ENCODE data around the gene CNTLN.
"Not testable (repeated sequence)": the region's sequence is repeated elsewhere in the genome, so short reads cannot be mapped to it uniquely, and the experiment has no call there.

CNTLN gene

DNA sequence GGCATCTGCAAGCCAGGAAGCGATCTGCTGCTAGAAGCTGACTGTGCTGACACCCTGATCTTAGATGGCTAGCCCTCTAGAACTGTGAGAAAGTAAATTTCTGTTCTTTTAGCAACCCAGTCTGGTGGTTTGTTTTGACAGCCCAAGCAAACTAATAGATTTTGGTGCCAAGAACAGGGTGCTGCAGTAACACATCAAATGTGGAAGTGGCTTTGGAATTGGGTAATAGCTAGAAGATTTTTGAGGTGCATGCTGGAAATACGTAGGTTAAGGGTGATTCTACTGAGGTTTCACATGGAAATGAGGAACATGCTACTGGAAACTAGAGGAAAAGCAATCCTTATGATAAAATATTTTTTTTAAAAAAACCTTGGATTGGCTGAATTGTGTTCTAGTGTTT, 290.5 kb downstream of the CNTLN start:
- DNase-seq (ENCODE audit: low spot score in 2 of 2), result no peak

DNA sequence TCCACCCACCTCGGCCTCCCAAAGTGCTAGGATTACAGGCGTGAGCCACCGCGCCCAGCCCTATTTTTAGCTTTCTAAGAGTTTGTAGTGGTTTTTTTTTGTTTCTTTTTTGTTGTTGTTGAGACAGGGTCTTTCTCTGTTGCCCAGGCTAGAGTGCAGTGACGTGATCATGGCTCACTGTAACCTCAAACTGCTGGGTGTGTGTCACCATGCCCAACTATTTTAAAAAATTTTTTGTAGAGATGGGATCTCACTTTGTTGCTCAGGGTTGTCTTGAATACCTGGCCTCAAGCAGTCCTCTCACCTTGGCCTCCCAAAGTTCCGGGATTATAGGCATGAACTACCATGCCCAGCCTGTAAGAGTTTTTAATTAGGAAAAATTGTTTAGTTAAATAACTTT, 298.7 kb downstream of the CNTLN start:
- in situ Hi-C loops (cut with MboI; ENCODE audit: low sequenced_read_pairs), result no loop called here

More for the DNA sequence above, 290.5 kb downstream of the CNTLN start:
- in situ Hi-C loops (cut with MboI; ENCODE audit: low sequenced_read_pairs), result no loop called here
- no peaks in the 10 kb centered on the region for H3K9me3 ChIP-seq
- H3K4me3 ChIP-seq, result no peak overlapping the region
- H3K27me3 ChIP-seq (ENCODE audit: low read depth), result no peaks in the 10 kb centered on the region
- H3K4me1 ChIP-seq, result peaks cover 11% of the 10 kb centered on the region
- no peaks in the 10 kb centered on the region for H3K36me3 ChIP-seq (replicated peaks)

DNA sequence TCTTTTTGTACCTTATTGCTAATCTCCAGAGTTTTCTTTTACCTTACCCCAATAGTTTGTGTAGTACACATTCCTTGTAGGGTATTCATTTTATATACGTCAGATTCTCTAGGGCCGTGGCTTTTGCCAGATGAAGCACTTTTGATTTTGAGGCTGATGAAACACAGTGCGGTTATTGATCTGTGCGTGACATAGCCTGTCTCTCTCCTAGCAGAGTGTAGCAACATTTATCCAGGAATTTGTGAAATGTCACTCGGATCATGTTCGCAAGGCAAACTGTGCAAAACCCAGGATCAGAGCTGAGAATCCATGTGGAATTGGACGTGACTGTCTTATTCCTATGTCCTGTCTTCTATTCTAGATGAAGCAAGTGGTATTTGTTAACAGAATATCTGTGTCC, 302.0 kb downstream of the CNTLN start:
- in situ Hi-C loops (cut with MboI; ENCODE audit: low sequenced_read_pairs), result no loop called here
- Histone ChIP-seq H3K9me3 (no peaks in the 10 kb centered on the region), H3K36me3 (replicated peaks) (no peaks in the 10 kb centered on the region; the same call in 1 of the 2 replicates), H3K27me3 (ENCODE audit: low read depth) (no peaks in the 10 kb centered on the region), H3K4me1 (no peaks in the 10 kb centered on the region; the same call in 1 of the 2 replicates), H3K4me3 (no peak overlapping the region)
- DNase-seq (ENCODE audit: low spot score in 2 of 2), result no peak

More for the DNA sequence above, 298.7 kb downstream of the CNTLN start:
- Histone ChIP-seq H3K4me1 (no peaks in the 10 kb centered on the region; the same call in 1 of the 2 replicates), H3K36me3 (replicated peaks) (no peaks in the 10 kb centered on the region; the same call in 1 of the 2 replicates), H3K27me3 (ENCODE audit: low read depth) (no peaks in the 10 kb centered on the region), H3K4me3 (no peak overlapping the region), H3K9me3 (no peaks in the 10 kb centered on the region)
- no peak for DNase-seq (ENCODE audit: low spot score in 2 of 2)

DNA sequence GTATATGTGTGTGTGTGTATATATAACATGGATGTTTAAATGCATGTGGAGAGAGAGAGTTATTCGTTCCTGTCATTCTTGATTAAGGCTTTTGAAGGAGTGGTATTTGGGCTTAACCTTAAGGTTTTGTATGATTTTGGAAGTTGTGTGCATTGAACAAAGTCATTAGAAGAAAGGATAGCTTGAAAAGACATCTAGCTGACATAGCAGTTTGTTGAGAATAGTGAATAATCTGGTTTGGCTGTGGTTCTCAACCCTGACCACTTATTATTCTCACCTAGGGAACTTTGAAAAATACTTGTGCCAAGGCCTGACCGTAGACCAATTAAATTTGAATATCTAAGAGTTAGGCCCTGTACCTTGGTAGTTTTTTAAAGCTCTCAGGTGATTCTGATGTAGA, 303.0 kb downstream of the CNTLN start:
- Histone ChIP-seq H3K4me1 (no peaks in the 10 kb centered on the region; the same call in 1 of the 2 replicates), H3K36me3 (replicated peaks) (no peaks in the 10 kb centered on the region; the same call in 1 of the 2 replicates), H3K9me3 (no peaks in the 10 kb centered on the region), H3K27me3 (ENCODE audit: low read depth) (no peaks in the 10 kb centered on the region), H3K4me3 (no peak overlapping the region)
- in situ Hi-C loops (cut with MboI; ENCODE audit: low sequenced_read_pairs), result no loop called here
- DNase-seq (ENCODE audit: low spot score in 2 of 2), result no peak

DNA sequence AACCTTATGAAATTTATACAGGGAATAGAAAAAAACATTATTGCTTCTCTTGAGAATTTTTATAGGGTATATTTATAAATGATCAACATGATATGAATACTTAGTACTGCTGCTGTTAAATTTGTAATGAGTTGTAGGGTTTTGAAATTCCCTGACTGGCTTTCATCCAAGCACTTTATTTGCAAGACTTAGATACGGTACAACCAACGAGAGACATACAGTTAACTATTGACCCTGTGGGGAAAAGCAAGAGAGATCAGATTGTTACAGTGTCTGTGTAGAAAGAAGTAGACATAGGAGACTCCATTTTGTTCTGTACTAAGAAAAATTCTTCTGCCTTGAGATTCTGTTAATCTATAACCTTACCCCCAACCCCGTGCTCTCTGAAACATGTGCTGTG, 310.3 kb downstream of the CNTLN start:
- in situ Hi-C loops (cut with MboI; ENCODE audit: low sequenced_read_pairs); H3K36me3 ChIP-seq (replicated peaks); H3K9me3 ChIP-seq; H3K27me3 ChIP-seq (ENCODE audit: low read depth); DNase-seq (ENCODE audit: low spot score in 2 of 2); H3K4me3 ChIP-seq: not testable (repeated sequence)
- peaks cover 18% of the 10 kb centered on the region for H3K4me1 ChIP-seq

DNA sequence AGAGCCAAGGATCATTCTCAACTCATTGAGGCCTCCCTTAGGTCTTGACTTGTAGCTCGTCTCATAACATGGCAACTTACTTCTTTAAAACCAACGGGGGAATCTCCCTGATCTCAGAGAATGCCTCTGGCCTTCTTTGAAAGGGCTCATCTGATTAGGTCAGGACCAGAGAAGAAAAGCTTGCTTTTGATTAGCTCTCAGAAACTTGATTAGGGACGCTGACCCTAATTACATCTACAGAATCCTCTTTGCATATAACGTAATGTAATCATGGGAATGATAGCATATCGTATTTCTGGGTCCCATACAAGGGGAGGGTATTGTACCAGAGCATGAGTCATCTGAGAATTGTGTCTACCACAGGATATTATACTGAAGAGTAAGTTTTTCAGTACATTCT, 318.9 kb downstream of the CNTLN start:
- no peaks in the 10 kb centered on the region for H3K9me3 ChIP-seq
- H3K27me3 ChIP-seq (ENCODE audit: low read depth), result no peaks in the 10 kb centered on the region
- no peaks in the 10 kb centered on the region for H3K36me3 ChIP-seq (replicated peaks)
- DNase-seq (ENCODE audit: low spot score in 2 of 2), result no peak
- H3K4me1 ChIP-seq, result no peaks in the 10 kb centered on the region
- no peak overlapping the region for H3K4me3 ChIP-seq
- in situ Hi-C loops (cut with MboI; ENCODE audit: low sequenced_read_pairs), result loop anchor here (25.0 kb wide), 1 partner anchor 366 kb away; no protein-coding TSS in a partner anchor

DNA sequence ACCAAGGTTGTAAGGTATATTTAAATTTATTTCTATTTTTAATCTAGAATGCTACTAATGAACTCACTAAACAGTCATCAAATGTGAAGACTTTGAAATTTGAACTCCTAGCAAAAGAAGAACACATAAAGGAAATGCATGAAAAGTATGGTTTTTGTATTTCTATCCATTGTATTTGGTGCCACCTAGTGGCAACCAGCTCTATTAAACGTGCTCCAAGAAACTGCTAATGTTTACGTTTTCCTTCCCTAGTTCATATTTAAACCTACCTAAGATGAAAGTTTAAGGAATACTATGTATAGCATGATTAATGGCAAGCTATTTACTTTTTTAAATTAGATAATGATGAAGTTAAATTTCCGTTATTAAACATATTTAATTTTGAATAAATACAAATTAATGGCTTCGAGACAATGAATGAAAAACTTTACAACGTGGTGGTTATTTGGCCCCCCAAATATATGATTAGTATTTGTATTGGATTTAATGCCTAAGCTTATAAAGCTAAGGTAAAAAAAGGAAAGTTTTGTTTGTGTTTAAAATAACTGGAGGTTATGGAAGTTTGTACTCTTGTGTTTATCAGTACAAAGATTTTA, 328.1 kb downstream of the CNTLN start:
- H3K4me3 ChIP-seq, result no peak overlapping the region
- in situ Hi-C loops (cut with MboI; ENCODE audit: low sequenced_read_pairs), result loop anchor here (25.0 kb wide), 1 partner anchor 376 kb away; no protein-coding TSS in a partner anchor
- H3K4me1 ChIP-seq, result no peaks in the 10 kb centered on the region
- H3K36me3 ChIP-seq (replicated peaks), result no peaks in the 10 kb centered on the region; the same call in 1 of the 2 replicates
- H3K9me3 ChIP-seq, result no peaks in the 10 kb centered on the region
- no peaks in the 10 kb centered on the region for H3K27me3 ChIP-seq (ENCODE audit: low read depth)
- peak; percentile 64 to 78 for DNase-seq (ENCODE audit: low spot score in 2 of 2)

DNA sequence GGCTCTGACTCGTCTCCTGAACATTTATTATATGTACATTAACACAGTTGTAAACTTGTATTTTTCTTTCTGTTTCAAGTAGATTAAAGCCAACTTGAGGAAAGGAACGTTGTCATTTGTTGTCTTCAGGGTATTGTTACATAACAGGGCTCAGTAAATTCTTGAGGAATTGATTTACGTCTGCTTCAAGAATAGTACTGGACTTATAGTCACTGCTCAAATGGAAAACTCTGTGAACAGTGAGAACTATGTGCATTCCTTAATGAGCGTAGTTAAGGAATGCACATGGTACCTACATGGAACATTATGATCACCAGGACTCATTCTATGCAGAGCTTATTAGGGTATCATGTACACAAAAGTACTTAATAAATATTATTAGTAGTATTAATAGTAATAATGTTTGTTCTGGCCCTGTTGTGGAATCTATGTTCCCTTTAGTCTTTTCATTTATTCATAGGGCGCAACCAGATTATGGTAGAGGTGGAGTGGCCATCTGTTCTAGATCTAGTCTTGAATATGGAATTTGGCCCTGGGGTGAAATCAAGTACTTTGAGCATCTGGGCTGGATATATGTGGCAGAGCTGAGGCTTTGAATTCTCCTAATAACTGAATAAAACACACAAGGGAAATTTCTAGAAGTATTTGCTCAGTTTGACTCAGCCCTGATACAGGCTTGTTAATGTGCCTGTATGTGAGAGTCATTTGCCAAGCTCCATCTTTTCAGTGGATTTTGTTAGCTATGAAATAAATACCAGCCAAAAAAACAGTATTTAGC, 335.4 kb downstream of the CNTLN start:
- Histone ChIP-seq H3K36me3 (replicated peaks) (no peaks in the 10 kb centered on the region; the same call in 1 of the 2 replicates), H3K4me1 (no peaks in the 10 kb centered on the region)
- in situ Hi-C loops (cut with MboI; ENCODE audit: low sequenced_read_pairs), result loop anchor here (25.0 kb wide), 1 partner anchor 383 kb away; no protein-coding TSS in a partner anchor

DNA sequence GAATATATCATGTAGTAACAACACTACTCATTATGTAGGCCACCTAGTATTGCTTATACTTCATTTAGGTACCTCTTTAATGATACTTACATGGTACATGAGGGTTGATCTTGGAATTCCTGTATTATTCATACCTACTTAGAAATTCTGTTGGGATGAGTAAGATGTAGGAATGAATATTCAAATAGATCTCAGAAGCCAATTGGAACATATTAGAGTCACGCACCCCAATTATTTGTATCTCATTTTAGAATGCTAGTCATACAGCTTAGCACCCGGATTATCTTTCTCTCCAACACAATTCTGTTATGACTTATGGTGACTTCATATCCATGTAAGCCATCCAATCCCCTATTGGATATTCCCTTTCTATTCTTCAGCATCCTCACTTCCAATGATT, 337.3 kb downstream of the CNTLN start:
- no peak for DNase-seq (ENCODE audit: low spot score in 2 of 2)
- Histone ChIP-seq H3K36me3 (replicated peaks) (no peaks in the 10 kb centered on the region), H3K27me3 (ENCODE audit: low read depth) (no peaks in the 10 kb centered on the region), H3K4me3 (no peak overlapping the region), H3K9me3 (no peaks in the 10 kb centered on the region), H3K4me1 (no peaks in the 10 kb centered on the region)
- in situ Hi-C loops (cut with MboI; ENCODE audit: low sequenced_read_pairs), result loop anchor here (25.0 kb wide), 1 partner anchor 385 kb away; no protein-coding TSS in a partner anchor

More for the DNA sequence above, 335.4 kb downstream of the CNTLN start:
- no peak for DNase-seq (ENCODE audit: low spot score in 2 of 2)
- Histone ChIP-seq H3K9me3 (no peaks in the 10 kb centered on the region), H3K27me3 (ENCODE audit: low read depth) (no peaks in the 10 kb centered on the region), H3K4me3 (no peak overlapping the region)

DNA sequence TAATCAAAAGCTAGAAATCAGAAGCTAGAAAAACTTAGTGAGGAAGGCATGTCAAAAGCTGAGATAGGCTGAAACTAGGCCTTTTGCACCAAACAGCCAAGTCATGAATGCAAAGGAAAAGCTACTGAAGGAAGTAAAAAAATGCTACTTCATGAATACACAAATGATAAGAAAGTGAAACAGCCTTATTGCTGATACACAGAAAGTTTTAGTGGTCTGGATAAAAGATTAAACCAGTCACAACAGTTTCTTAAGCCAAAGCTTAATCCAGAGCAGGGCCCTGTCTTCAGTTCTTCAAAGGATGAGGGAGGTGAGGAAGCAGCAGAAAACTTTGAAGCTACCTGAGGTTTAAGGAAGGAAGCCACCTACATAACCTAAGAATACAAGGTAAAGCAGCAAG, 341.6 kb downstream of the CNTLN start:
- H3K4me1 ChIP-seq, result no peaks in the 10 kb centered on the region
- DNase-seq (ENCODE audit: low spot score in 2 of 2), result no peak
- no peaks in the 10 kb centered on the region for H3K36me3 ChIP-seq (replicated peaks)
- in situ Hi-C loops (cut with MboI; ENCODE audit: low sequenced_read_pairs), result no loop called here
- H3K4me3 ChIP-seq, result no peak overlapping the region
- no peaks in the 10 kb centered on the region for H3K27me3 ChIP-seq (ENCODE audit: low read depth)
- H3K9me3 ChIP-seq, result no peaks in the 10 kb centered on the region

DNA sequence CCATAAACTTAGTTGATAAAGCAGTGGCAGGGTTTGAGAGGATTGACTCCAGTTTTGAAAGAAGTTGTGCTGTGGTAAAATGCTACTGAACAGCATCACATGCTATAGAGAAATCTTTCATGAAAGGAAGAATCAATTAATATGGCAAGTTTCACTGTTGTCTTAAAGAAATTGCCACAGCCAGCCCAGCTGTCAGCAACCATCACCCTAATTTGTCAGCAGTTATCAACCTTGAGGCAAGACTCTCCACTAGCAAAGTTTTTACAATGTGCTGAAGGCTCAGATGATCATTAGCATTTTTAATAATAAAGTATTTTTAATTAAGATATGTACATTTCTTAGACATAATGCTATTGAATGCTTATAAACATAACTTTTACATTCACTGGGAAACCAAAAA, 343.0 kb downstream of the CNTLN start:
- Histone ChIP-seq H3K9me3 (no peaks in the 10 kb centered on the region), H3K4me1 (no peaks in the 10 kb centered on the region), H3K4me3 (no peak overlapping the region), H3K36me3 (replicated peaks) (no peaks in the 10 kb centered on the region), H3K27me3 (ENCODE audit: low read depth) (no peaks in the 10 kb centered on the region)
- in situ Hi-C loops (cut with MboI; ENCODE audit: low sequenced_read_pairs), result no loop called here
- DNase-seq (ENCODE audit: low spot score in 2 of 2), result no peak

DNA sequence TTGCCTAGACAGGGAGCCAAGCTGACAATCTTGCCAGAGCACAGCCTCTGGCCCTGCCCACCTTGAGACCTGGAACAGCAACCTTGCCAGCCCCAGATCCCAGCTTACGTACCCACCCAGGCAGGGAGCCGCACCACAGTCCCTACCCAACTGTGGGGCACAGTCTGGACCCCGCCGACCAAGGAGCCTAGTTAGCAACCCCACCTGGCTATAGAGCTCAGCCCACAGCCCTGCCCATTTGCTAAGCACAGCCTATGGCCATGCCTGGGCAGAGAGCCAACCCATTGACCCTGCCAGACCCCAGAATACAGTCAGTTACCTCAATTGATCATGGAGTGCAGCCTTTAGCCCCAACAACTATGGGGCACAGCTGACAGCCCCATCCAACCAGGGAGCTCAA, 346.1 kb downstream of the CNTLN start:
- Histone ChIP-seq H3K4me1 (no peaks in the 10 kb centered on the region), H3K36me3 (replicated peaks) (no peaks in the 10 kb centered on the region), H3K4me3 (no peak overlapping the region), H3K27me3 (ENCODE audit: low read depth) (no peaks in the 10 kb centered on the region), H3K9me3 (no peaks in the 10 kb centered on the region)
- in situ Hi-C loops (cut with MboI; ENCODE audit: low sequenced_read_pairs), result no loop called here
- peak in 1 of 2 experiments; percentile 7 for DNase-seq (ENCODE audit: low spot score in 2 of 2)

DNA sequence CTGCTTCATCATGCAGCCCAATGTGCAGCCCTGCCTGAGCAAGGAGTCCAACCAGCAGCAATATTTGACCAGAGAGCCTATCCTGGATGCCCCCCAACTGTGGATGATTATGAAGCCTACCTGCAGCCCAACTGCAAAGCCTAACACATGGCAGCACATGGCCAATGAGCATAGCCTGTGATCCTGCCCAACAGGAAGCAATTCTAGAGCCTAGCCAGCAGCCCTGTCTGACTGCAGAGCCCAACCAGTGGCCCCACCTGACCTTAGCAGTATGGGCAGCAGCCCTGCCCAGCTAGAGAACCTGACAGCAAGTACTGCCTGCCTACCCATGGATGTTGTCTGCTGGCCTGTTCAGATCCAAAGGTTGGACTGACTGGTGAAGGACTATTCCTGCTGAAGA, 346.7 kb downstream of the CNTLN start:
- H3K4me1 ChIP-seq, result no peaks in the 10 kb centered on the region
- DNase-seq (ENCODE audit: low spot score in 2 of 2), result no peak
- no peaks in the 10 kb centered on the region for H3K36me3 ChIP-seq (replicated peaks)
- H3K27me3 ChIP-seq (ENCODE audit: low read depth), result no peaks in the 10 kb centered on the region
- H3K9me3 ChIP-seq, result no peaks in the 10 kb centered on the region
- no peak overlapping the region for H3K4me3 ChIP-seq
- in situ Hi-C loops (cut with MboI; ENCODE audit: low sequenced_read_pairs), result no loop called here

DNA sequence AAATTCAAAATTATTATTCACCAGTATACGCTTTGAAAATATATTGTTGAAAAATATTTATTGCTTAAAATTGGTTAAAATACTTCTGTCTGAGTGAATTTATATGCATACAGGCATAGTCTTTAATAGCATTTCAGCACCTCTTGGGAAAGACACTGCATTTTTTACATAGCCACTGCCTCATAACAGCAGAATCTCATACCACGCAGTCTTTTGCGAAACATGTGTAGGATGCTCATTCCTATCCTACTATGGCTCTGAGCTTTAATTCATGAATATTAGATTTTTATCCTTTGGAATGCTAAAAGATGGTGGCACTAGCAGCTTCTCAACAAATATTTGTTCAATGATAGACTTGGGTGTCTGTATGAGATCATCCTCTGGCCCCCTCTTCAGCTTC, 350.1 kb downstream of the CNTLN start:
- no peak for DNase-seq (ENCODE audit: low spot score in 2 of 2)
- Histone ChIP-seq H3K27me3 (ENCODE audit: low read depth) (no peaks in the 10 kb centered on the region), H3K4me1 (no peaks in the 10 kb centered on the region), H3K4me3 (no peak overlapping the region), H3K9me3 (no peaks in the 10 kb centered on the region), H3K36me3 (replicated peaks) (no peaks in the 10 kb centered on the region)
- in situ Hi-C loops (cut with MboI; ENCODE audit: low sequenced_read_pairs), result no loop called here
